SH-SY5Y (cell line): ENCODE results near the gene KIAA1217.

Experiments
- GATA2 ChIP-seq: IDR thresholded peaks from 2 replicates; pipeline ENCODE4 v1.6.1; 2011; ENCODE audit warnings: mild to moderate bottlenecking, low read depth, low read length
- GATA3 ChIP-seq: IDR thresholded peaks from 2 replicates; pipeline ENCODE4 v1.6.1; 2011; ENCODE audit warnings: low read depth, mild to moderate bottlenecking, low read length, moderate library complexity

DNA sequence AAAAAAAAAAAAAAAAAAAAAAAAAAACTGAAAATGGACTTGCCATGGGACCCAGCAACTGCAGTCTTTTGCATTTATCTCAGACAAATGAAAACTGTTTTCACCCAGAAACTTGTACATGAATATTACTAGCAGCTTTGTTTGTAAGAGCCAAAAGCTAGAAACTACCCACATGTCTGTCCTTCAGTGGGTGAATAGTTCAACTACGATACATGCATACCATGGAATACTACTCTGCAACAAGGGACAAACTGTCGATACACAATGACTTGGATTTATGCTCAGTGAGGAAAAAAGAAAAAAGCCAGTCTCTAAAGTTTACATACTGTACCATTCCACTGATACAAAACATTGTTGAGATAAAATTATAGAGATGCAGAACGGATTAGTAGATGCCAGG, 195.6 kb downstream of the KIAA1217 start:
- TF ChIP-seq GATA2: no peak
- no peak for TF ChIP-seq GATA3
